ENCODE measurements around the gene C10orf90. TPM values are rescaled to one million over a fixed set of nuclear protein-coding genes. Genes with fewer than 3 reads are reported as not detected.

C10orf90 gene
- total RNA-seq, 4 donors from 2014 or later, result 0.26 TPM; not detected in 3

DNA sequence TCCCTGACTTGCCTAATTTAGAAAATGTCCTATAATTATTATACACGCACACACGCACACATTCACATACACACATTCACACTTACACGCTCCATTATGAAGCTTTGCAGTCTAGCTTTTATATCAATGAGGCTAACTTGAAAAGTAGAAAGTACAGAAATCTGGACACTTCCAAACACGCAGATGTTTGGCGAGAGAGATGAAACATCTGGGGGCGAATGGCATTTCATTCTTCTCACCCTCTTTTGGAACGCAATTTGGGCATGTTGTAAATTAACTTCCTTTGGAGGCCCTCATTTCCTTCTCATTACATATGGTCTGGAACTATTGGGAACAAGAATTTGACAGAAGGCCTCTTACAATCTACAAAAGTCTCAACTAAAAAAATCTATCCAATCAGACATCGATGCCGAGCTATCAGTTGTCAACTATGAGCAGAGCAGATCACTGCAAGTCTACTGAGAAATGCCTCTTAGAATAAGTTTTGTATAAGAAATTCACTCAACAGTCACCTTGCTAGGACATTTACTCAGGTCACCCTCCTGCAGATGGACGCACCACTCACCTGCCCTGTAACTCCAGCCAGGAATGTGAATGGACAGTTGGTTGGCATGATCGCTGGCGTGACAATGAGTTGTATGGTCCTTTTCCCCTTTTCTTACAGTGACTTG, 167.0 kb downstream of the C10orf90 start:
- no peak overlapping the region for H3K27ac ChIP-seq
- no peaks in the 10 kb centered on the region for H3K4me1 ChIP-seq
- peaks cover 0 to 23% (median 0%) of the 10 kb centered on the region in 4 donors for H3K27me3 ChIP-seq
- 86 to 90% methylated on average over 12 of the region's 12 CpGs for WGBS, 2 donors
- H3K36me3 ChIP-seq, result no peaks in the 10 kb centered on the region
- intact Hi-C loops (cut with DNase I), result loop anchor here (10.0 kb wide), 1 partner anchor 519 kb away; no protein-coding TSS in a partner anchor
- H3K4me3 ChIP-seq, result no peak overlapping the region
- no peak for TF ChIP-seq POLR2A (IDR thresholded peaks at IDR 0.05)
- TF ChIP-seq, protein P1, sequence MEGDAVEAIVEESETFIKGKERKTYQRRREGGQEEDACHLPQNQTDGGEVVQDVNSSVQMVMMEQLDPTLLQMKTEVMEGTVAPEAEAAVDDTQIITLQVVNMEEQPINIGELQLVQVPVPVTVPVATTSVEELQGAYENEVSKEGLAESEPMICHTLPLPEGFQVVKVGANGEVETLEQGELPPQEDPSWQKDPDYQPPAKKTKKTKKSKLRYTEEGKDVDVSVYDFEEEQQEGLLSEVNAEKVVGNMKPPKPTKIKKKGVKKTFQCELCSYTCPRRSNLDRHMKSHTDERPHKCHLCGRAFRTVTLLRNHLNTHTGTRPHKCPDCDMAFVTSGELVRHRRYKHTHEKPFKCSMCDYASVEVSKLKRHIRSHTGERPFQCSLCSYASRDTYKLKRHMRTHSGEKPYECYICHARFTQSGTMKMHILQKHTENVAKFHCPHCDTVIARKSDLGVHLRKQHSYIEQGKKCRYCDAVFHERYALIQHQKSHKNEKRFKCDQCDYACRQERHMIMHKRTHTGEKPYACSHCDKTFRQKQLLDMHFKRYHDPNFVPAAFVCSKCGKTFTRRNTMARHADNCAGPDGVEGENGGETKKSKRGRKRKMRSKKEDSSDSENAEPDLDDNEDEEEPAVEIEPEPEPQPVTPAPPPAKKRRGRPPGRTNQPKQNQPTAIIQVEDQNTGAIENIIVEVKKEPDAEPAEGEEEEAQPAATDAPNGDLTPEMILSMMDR (IDR thresholded peaks at IDR 0.05), result no peak
- no peaks in the 10 kb centered on the region for H3K9me3 ChIP-seq
- DNase-seq, result no peak

GRCh38 chr10:126502441-126502840, 168.1 kb downstream of the C10orf90 start:
- Histone ChIP-seq H3K27me3 (peaks cover 0 to 23% (median 0%) of the 10 kb centered on the region in 4 donors), H3K27ac (no peak overlapping the region), H3K9me3 (no peaks in the 10 kb centered on the region), H3K36me3 (no peaks in the 10 kb centered on the region), H3K4me3 (no peak overlapping the region), H3K4me1 (no peaks in the 10 kb centered on the region)
- intact Hi-C loops (cut with DNase I), result loop anchor here (10.0 kb wide), 1 partner anchor 518 kb away; no protein-coding TSS in a partner anchor
- WGBS, 2 donors, result 54 to 68% methylated on average over 1 of the region's 1 CpG
- no peak for DNase-seq
- TF ChIP-seq, protein P1 (IDR thresholded peaks at IDR 0.05), result no peak
- no peak for TF ChIP-seq POLR2A (IDR thresholded peaks at IDR 0.05)

- Histone ChIP-seq H3K4me1 (no peaks in the 10 kb centered on the region), H3K36me3 (no peaks in the 10 kb centered on the region), H3K4me3 (no peak overlapping the region), H3K27me3 (peaks cover 0 to 23% (median 0%) of the 10 kb centered on the region in 4 donors), H3K9me3 (no peaks in the 10 kb centered on the region), H3K27ac (no peak overlapping the region)
- intact Hi-C loops (cut with DNase I), result loop anchor here (10.0 kb wide), 1 partner anchor 517 kb away; no protein-coding TSS in a partner anchor
- TF ChIP-seq, protein P1 (IDR thresholded peaks at IDR 0.05), result no peak
- DNase-seq, result no peak
- 91 to 96% methylated on average over 4 to 5 of the region's 5 CpGs for WGBS, 2 donors
Measured at GRCh38 chr10:126501828-126502227, 168.7 kb downstream of the C10orf90 start.

- intact Hi-C loops (cut with DNase I), result loop anchor here (10.0 kb wide), 1 partner anchor 516 kb away; no protein-coding TSS in a partner anchor
- no peak for DNase-seq
- no peak for TF ChIP-seq POLR2A (IDR thresholded peaks at IDR 0.05)
- TF ChIP-seq, protein P1 (IDR thresholded peaks at IDR 0.05), result no peak
- no peaks in the 10 kb centered on the region for H3K9me3 ChIP-seq
- peaks cover 0 to 14% (median 0%) of the 10 kb centered on the region in 4 donors for H3K27me3 ChIP-seq
- H3K36me3 ChIP-seq, result no peaks in the 10 kb centered on the region
- H3K27ac ChIP-seq, result no peak overlapping the region
- no peak overlapping the region for H3K4me3 ChIP-seq
- 50 to 83% methylated on average over 3 of the region's 3 CpGs for whole genome bisulfite sequencing, 2 donors
- no peaks in the 10 kb centered on the region for H3K4me1 ChIP-seq
Measured at GRCh38 chr10:126500866-126501265, 169.6 kb downstream of the C10orf90 start.

GRCh38 chr10:126500185-126500584, 170.3 kb downstream of the C10orf90 start:
- intact Hi-C loops (cut with DNase I), result loop anchor here (10.0 kb wide), 1 partner anchor 515 kb away; no protein-coding TSS in a partner anchor
- TF ChIP-seq, protein P1 (IDR thresholded peaks at IDR 0.05), result no peak
- no peak for TF ChIP-seq POLR2A (IDR thresholded peaks at IDR 0.05)
- no peak overlapping the region for H3K4me3 ChIP-seq
- H3K27me3 ChIP-seq, result peaks cover 0 to 9% (median 0%) of the 10 kb centered on the region in 4 donors
- no peak for DNase-seq
- no peaks in the 10 kb centered on the region for H3K36me3 ChIP-seq
- no peaks in the 10 kb centered on the region for H3K9me3 ChIP-seq
- no peaks in the 10 kb centered on the region for H3K4me1 ChIP-seq
- no peak overlapping the region for H3K27ac ChIP-seq
- WGBS, 2 donors, result 60 to 69% methylated on average over 4 of the region's 4 CpGs

Measured in esophagus squamous epithelium (tissue), 5 donors.